CD4-positive, alpha-beta T cell treated with Interferon alpha-2 for 1 hour (primary cell): ENCODE data around the gene HOXD4.

Source experiments
- DNase-seq, 2 donors: peaks; one replicate each; pipeline ENCODE4 v3.0.0-alpha.2; 2020 to 2022

Gene HOXD4

GRCh38 chr2:176151442-176152287, at the start of gene HOXD4:
TSS of gene HOXD4 (plus strand) at chr2:176151550. CDS start at chr2:176151634, 84 bp downstream.
- no peak for DNase-seq

DNA sequence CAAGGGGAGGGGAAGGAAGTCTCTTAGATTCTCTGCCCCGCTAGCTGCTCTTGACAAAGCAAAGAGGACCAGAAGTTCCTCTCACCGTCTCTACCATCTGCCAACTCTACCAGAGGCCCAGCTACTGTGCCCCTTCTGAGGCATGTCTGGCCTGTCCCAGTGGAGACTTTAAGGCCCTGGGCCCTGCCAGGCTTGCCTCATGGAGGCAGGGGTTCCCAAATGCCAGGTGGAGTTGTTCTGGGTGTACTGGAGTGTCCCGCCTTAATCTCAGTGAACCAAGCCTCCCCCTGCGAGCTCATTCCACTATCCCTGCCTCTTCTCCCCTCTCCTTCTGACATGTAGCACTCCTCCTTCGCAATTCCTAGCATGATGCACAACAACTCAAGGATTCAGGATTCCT, 49.5 kb upstream of the HOXD4 start:
- no peak for DNase-seq

DNA sequence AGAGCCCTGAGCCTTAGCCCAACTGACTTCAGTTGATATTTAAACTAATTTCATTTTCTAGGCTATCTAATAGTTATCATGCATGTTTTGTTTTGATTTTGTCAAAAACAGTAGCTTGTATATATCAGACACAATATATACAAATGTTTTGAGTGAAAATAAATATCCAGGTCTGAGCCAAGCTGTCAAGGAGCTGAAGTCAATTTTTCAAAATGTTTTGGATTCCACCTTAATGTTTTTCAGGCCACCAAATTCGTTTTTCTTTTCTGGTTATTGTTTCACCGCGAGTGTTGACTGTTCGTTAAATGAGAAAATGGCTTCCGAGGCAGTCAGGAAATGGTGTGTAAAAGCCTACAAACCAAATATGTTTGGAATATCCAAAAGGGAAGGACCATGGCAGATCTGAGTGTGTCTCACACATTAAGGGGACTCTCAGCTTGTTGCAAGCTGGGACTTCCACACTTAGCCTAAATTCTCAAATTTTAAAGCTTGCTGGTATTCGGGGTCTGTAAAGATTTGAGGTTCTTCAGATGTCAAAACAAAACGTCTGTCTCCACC, 49.0 kb upstream of the HOXD4 start:
- DNase-seq, result no peak

- DNase-seq, result no peak
These were observed 48.2 kb upstream of the HOXD4 start for GRCh38 chr2:176103194-176103593.

DNA sequence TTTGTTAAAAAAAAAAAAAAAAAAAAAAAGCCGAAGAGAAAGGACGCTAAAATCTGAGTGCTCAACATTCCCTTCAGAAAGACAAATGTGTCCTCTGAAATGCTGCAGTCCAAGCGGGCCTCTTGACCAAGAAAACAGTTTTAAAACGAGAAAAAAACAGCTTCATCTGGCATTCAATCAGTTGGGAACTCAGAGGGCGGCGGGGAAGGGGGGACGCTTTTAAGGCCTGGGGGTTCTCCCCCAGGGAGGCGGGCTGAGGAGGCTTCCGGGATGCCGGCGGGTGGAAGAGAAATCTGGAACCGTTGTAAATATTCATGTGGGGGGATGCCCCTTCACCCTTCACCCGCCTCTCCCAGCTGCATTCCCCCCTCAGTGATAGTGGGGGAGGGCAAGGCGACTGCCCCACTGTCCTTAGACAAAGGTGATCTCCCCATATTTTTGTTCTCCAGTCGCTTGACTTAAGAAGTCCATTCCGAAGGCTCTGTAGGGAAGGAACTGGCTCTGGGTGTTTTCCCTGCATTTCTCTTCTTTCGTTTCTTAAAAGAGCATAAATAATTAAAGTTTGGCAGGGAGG, 47.5 kb upstream of the HOXD4 start:
- no peak for DNase-seq

DNA sequence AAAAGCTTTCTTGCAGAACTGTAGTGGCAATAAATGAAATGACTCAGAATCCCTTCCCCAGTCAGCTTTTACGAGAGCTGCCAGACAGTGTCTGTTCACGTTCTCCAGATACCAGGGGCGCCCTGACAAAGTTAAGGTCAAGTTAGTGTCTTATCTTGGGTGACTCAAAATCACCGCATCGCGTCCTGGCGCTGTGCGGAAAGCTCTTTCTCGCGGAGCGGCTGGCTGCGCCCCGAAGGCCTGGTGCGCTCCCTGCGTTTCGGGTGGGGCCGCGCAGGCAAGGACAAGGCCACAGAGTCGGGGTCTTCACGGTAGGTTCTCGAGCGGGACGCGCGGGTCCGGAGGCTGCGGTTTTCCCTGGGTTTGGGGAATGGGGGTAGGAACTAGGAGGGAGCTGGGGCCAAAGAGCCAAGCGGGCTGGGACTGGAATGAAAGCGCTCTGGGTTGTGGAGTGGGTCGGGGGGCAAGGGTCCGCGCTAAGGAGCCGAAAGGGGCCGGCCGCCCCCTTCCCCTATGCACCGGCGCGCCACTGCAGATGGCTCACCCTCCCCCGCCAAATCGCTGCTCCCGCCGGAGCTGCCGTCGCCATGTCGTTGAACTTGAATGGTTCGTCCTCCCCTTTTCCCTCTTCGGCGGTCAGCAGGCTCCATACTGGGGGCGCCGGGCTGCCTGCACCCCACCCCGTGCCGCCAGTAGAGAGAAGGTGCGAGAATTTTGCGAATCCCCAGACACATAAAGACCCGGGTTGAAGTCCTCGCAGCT, 46.9 kb upstream of the HOXD4 start:
- DNase-seq, result no peak

DNA sequence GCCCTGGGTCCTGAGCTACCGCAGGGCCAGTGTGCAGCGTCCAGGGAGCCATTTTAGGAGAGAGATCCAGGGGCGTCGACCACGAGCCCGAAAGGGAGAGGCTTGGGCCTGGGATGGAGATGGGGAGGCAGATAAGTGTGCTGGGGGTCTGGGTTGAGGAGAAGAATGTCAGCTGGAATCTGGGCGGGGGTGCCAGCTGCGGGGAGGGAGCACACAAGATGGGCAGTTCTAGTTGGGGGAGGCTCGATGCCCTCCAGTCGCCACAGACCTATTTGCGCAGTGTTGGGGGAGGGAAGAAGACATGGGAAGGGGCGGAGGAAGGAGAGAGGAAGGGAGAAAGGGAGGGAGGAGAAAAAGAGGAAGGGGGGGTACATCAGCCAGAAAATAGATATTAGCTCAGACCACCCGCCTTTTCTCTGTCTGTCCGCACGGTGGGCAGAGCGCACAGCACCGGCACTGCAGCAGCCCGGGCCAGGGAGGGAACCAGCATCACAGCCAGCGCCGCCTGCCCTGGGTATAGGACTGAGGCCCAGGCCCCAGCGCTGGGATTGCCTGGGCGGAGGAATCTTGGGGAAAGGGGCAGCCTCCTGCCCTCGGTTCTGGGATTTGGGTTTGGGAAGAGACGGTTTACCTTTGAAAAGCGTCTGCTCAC, 46.1 kb upstream of the HOXD4 start:
- DNase-seq, result no peak

GRCh38 chr2:176105730-176106580, 45.4 kb upstream of the HOXD4 start:
- no peak for DNase-seq

- no peak for DNase-seq
These were observed 44.5 kb upstream of the HOXD4 start, which contains the start of gene HOXD11 for GRCh38 chr2:176106581-176107539. TSS of gene HOXD11 (plus strand) at chr2:176107280. CDS start at chr2:176107356, 76 bp downstream.

- no peak for DNase-seq
These were observed 43.6 kb upstream of the HOXD4 start for GRCh38 chr2:176107731-176108181.

- DNase-seq, result no peak
These were observed 42.0 kb upstream of the HOXD4 start for GRCh38 chr2:176109192-176109901.

GRCh38 chr2:176109946-176110345, 41.4 kb upstream of the HOXD4 start:
- DNase-seq, result no peak

GRCh38 chr2:176110415-176111308, 40.7 kb upstream of the HOXD4 start:
- no peak for DNase-seq

DNA sequence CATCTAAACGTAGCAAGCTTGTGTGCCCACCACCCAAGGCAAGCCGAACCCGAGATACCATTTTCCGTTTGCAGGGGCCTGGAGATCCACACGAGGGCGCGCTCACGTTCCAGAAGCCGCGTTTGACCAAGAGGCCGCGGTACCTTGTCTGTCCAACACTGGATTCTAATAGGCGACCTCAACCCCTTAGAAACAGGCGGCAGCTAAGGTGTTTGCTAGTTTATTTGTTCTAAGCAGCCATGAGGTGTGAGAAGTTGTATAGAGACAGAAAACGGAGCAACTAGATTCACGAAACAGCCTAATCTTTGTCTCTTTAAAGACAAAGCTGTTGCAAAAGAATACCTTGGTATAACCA, 40.1 kb upstream of the HOXD4 start:
- no peak for DNase-seq

- no peak for DNase-seq
These were observed 39.4 kb upstream of the HOXD4 start for GRCh38 chr2:176111846-176112374.

GRCh38 chr2:176112375-176113302, 38.7 kb upstream of the HOXD4 start:
- no peak for DNase-seq
